Stimulated activated CD4-positive, alpha-beta T cell treated with anti-CD3 and anti-CD28 coated beads, TNF-alpha, amount 100 ng/mL, for 4 hours (primary cell): Measurements from ENCODE around the gene CDK17.
A peak's percentile ranks its signal among the peaks of the same experiment; 100 is the strongest.

Experiments used
- DNase-seq, 3 experiments: peaks; one replicate each; pipeline ENCODE4 v3.0.0-alpha.2; 2020; ENCODE audit warnings: low read depth in 3 of 3

CDK17 gene

GRCh38 chr12:96238336-96239047 lies 161.7 kb downstream of the CDK17 start:
- no peak for DNase-seq

- DNase-seq, result peak in 2 of 3 experiments; percentile 16 to 29
Observed at GRCh38 chr12:96237465-96238077, 162.7 kb downstream of the CDK17 start.

- no peak for DNase-seq
Observed at GRCh38 chr12:96237035-96237434, 163.2 kb downstream of the CDK17 start.

GRCh38 chr12:96236221-96236822 lies 163.9 kb downstream of the CDK17 start:
- no peak for DNase-seq

- DNase-seq, result no peak
Observed at GRCh38 chr12:96235484-96235826, 164.8 kb downstream of the CDK17 start.

GRCh38 chr12:96234591-96235483 lies 165.4 kb downstream of the CDK17 start:
- no peak for DNase-seq

- no peak for DNase-seq
Observed at GRCh38 chr12:96233939-96234461, 166.2 kb downstream of the CDK17 start.

- DNase-seq, result no peak
Observed at GRCh38 chr12:96233168-96233567, 167.1 kb downstream of the CDK17 start.

- DNase-seq, result no peak
Observed at GRCh38 chr12:96230646-96231045, 169.6 kb downstream of the CDK17 start.

GRCh38 chr12:96228566-96229248 lies 171.5 kb downstream of the CDK17 start:
- no peak for DNase-seq
